Activated CD4-positive, CD25-positive, alpha-beta regulatory T cell (primary cell): ENCODE results near the gene NEMP2.
"Not testable (repeated sequence)": the region's sequence is repeated elsewhere in the genome, so short reads cannot be mapped to it uniquely, and the experiment has no call there.

Experiments
- DNase-seq, 4 experiments: peaks; one replicate each; lab custom pipeline; 2025; lab: John Stamatoyannopoulos, UW

NEMP2 gene

DNA sequence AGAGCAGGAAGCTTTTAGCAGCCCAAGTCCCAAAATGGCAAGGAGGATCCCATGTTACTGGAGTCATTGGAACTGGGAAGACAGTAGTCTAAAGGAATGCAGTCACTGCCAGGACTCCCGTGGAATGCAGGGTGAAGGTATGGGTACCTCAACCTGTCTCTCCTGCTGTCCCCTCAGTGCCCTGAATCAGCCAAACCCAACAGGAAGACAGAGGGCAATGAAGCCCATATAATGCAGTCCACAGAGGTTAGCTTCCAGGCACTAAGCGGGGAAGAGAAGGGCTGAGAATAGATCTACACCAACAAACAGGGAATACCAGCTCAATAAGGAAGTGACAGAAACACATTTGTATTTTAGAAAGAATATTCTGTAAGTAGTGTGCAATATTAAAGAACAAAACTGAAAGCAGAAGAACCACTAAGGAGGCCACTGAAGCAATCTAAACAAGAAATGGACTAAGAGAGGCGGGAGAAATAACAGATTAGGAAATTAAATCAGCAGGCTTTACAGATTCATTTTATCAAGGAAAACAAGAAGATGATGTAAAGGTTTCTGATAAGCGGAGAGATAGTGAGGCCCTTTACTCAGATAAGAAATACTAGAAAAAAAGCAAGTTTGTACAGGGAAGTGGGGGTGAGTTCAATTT is 8.3 kb downstream of the NEMP2 start:
- no peak for DNase-seq

DNA sequence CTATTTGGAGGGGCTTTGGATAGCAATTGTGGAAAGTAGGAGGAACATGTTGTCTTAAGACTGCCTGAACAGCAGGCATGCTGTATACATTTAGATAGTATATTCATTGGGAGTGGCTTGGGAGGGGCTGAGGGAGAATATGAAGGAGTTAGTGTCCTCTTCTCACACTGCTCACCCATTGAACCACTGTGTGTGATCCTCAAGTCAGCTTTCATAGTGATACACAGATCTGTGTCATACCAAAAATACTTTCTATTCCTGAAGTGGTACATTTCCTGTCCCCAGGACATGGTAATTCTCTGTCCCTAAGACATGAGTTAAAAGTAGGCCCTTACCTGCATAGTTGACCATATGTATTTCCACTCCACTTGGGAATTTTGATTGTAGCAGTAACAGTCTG is 9.6 kb downstream of the NEMP2 start:
- DNase-seq = no peak

DNA sequence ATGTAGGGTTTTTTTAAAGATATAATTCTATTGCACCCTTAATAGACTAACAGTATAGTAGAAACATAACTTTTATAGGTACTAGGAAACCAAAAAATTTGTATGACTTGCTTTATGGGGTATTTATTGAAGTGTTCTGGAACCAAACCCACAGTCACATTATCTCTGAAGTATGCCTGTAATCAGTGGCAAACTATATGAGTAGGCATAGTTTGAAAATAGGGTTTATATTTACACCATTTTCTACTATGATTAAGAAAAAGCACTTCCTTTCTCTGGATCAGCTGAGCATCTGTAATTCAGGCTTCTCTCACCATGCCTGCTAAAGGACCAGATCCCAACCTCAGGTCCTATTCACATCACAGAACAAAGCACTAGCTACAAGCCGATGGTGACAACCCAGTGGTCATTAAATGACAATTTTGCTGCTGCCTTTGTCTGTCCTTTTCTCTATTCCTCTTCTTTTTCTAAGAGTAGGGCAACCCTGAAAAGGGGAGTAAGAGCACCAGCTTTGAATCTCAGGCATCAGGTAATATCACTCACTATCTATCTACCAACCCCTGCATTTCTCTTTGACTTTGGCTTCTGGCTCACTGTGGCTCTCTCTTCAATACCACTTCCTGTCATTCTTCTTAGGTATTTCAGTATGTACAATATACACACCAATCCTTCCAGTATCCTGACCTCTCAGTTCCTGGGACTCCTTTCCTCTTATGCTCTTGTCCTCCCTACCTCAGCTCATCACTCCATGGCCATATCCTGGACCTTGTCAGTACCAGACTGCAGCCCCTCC is 14.4 kb downstream of the NEMP2 start:
- DNase-seq = no peak

DNA sequence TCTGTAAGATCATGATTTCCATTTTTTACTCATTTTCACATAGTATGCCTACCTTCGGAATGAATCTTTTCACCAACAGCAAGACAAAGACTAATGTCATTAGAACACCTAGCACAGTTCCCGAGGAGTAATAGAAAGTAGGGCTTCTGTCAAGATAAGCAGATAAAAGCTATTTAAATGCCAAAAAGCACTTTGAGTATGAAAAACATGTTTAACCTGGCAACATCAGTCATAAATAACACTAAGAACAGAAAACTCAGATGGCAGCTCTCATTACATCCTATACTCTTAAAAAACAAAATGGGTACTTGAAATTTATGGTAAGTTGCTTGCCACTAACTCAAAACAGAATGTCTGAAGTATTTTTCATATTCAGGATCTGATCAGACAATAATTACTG is 17.1 kb downstream of the NEMP2 start:
- DNase-seq = no peak

DNA sequence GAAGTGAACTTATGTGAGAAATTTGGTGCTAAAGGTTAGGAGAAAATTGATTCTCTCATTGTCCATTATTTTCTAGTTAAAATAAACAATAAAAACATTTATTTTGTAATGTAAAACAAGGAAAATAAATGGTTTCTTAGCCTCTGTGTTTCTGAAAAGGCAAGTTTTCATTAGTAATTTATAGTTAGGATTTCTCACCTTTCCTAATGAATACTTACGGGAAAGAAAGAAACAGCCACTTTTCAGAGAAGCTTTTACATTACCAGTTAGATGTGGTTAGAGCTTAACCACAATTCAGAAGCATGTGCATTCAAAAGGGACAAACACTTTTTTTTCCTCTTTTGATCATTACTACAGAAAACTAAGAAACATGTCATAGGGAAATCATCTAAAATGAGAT is 18.8 kb downstream of the NEMP2 start:
- no peak for DNase-seq

DNA sequence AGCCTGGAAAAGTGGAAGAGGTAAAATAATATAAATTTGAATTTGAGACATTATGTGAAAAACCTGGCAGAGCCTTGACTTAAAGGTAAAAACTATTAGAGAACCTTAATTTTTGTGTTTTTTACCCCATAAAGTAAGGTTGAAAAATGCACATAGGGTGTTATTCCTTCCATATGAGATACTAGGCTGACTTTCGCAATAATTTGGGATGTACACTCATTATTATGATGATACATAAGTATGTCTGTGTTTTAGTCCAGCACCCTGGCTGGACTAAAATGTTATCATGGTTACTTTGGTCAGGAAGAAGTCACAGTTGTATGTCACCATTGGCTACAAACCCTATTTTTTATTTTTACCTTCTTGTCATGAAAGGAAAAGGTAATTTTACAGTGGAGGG is 19.8 kb downstream of the NEMP2 start:
- DNase-seq = no peak

DNA sequence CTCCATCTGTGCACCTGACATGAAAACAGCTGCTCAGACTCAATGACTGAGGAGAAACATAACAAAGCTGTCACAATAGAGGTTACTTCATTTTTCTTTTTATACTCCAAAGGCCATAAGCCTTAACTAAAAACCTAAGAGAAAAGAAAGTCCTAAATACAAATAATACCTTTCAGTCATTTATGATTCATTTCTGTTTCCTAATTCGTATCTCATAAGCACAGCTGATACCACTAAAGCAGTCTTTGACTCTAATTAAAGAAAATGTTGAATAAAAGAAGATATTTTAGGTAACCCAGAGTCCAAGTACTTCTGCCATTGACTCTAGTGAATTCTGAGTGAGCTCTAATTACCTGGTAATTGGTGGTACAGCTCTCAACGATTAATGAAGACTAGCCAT is 20.6 kb downstream of the NEMP2 start:
- DNase-seq = no peak

DNA sequence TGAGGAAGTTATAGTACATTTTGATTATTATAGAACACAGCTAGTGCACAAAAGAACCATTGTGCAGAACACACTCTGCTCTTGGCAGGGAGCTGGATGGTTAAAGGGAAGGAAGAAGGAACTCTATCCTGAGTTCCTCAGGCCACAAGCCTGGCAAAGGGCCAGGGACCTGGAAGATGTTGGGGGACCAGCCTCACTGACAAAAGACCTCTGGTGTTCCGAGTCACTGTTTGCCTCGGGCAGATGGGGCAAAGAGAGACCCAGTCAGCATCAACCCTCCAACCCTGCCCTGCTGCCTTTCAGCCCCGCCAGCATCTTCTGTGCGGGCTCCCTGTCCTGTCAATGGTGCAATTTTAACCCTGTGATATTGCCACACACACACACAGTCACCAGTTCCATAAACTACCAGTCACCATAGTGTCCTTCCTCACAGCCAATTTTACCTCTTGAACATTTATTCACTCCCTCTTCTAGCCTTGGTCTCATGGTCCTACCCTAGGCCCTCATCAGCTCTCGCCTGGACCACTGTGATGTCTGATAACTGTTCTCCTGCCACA is 21.9 kb downstream of the NEMP2 start:
- no peak for DNase-seq

DNA sequence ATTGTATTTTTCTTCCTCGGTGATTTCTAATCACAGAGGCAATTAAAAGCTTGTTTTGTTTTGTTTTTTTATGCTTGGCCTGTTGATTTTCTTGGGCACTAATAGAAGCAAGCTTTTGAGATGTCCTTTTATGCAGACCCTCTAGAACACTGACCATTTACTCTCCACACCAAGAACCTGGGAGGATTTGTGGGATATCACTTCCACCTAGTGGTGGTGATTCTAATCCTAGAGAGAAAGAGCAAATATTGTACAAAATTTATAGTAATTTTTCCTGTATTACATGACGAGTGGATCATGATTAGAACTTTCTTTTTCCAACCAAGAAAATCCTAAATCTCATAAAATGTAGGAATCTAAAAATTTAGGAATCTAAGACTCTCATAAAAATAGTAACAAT is 23.4 kb downstream of the NEMP2 start:
- DNase-seq = no peak

DNA sequence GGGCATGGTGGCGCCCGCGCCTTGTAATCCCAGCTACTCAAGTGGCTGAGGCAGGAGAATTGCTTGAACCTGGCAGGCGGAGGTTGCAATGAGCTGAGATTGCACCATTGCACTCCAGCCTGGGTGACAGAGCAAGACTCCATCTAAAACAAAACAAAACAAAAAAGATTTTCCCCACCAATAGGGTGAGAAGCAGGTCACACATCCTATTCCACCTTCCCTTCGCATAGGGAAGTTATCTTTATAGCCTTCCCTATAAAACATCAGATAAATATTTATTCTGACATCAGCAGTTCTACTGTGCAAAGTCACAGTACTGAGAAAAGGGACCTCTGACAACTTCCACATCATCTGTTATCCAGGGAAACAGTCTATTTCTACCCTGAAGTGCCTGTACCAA is 24.6 kb downstream of the NEMP2 start:
- not testable (repeated sequence) for DNase-seq

DNA sequence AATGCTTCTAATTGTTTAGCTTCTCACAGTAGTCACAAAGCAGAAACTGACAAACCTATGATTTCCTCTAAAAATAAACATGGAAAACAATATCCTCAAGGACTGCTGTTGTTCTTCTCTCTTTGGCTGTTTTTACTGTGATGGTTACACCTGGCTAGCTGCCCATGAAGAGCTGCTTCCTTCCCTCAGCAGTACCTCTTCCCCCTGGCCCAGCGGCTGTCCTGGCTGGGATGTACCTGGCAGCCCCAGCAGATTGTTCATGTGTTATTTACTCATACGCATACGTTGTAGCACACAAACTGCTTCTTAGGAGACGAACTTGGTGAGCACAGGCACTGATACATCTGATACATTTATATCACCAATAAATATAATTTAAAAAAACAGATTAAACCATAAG is 27.4 kb downstream of the NEMP2 start:
- no peak for DNase-seq

DNA sequence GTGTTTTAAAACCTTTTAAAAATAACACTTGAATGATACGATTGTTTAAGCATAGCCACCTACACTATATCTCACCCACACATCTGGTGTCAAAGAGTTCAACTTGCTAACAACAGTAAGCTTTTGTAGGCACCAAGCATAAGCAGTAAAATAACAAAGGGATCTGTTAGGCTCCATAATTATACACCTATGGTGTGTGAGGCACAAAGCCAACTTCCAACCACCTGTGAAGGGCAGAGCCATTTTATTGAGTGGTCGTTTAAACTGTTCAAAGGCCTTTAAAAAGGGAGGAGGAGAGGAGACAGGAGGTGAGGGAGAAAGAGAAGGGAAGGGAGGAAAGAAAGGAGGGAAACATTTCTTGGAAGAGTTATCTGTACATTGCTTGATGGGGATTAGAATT is 27.9 kb downstream of the NEMP2 start:
- no peak for DNase-seq

DNA sequence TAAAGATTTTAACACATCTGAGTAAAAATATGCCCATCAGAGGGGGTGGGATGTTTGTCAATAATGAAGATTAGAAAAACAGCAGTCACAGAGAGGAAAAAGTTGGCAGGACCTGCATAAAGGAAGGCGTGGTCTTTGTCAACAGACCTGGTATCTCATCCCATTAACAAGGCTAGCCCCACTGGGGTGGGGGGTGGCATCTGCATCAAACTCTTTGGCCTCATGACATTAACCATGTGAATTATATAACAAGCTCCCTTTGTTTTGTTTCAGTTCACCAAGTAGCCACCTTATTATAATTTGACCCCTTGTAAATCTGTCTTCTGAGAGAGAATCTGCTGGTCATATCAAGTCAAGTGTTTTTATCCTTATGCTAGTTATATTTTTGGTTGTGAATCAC is 28.8 kb downstream of the NEMP2 start:
- no peak for DNase-seq

DNA sequence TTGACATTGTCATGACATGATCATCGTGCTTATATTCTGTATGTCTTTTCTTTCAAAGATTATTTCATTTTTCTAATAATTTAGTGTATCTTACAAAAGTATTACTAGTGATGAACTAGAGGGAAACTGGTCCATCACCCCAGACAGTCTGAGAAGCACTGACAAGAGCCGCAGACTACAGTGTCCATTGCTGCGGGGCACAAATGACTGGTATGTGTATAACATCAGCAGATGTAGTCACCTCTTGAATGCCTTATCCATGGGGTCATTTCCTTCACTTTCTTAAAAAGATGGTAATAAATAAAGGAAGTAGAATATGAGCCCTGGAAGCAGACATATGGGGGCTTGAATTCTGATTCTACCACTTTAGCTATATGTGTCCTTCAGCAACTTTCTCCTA is 29.6 kb downstream of the NEMP2 start:
- no peak for DNase-seq

DNA sequence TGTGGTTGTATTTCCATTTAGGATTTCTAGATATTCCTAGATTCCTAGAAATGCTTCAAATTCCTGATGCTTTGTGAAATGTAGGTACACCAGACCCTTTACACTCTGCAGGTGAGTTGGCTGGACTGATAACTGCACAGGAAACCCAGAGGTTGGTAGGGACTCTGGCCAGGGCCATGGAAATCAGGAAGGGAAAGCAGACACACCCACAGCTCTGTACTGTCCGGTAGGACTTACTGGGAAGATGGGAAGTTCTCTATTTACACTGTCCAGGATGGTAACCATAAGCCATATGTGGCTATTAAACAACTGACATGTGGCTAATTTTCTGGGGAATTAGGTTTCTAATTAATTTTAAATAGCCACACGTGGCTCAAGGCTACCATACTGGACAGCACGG is 31.4 kb downstream of the NEMP2 start:
- DNase-seq = no peak

DNA sequence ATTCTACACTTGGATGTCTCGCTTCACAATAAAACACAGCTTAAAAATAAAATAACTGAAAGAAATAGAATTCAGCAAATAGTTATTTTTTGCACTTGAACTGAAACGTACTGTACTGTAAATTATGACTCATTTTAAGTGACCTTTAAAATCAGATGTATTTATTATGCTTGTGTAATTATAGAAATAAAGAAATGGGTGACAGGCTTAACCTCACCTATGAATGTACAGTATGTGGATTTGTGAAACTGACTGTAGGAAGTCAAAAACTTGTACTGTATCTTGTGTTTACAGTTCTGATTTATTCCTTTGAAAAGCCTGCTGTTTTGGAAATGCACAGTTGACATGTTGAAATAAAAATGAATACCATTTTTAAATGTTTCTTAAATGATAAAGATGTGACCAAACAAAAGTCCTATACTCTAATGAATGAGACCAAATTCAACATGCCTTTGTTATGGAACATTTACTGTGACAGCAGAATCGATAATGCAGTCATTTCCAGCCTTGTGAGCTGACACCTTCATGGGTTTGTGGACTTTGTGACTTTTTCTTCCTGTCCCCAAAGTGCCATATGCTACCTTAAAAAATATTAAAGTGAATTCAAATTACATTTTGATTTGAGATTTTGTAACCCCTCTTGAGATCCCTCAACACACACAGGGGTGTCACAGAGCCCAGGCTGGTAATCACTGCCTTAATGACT is 32.7 kb downstream of the NEMP2 start:
- no peak for DNase-seq

DNA sequence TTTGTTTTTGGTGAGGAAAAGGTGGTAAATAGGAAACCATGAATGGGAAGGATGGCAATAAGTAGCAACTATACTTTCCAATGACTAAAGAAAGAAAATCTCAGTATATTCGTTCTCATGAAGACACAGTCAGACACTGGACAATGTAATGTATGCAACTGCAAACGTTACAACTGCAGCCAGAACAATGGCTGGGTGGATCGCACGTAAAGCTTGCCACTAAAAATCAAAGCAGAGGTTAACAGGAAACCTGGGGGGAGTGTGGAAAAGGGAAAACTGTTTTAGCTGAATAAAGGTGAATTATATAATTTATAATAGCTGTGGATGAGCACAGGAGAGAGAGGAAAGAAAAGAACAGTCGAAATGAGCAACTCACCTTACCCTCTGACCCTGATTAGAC is 33.3 kb downstream of the NEMP2 start:
- DNase-seq = no peak

DNA sequence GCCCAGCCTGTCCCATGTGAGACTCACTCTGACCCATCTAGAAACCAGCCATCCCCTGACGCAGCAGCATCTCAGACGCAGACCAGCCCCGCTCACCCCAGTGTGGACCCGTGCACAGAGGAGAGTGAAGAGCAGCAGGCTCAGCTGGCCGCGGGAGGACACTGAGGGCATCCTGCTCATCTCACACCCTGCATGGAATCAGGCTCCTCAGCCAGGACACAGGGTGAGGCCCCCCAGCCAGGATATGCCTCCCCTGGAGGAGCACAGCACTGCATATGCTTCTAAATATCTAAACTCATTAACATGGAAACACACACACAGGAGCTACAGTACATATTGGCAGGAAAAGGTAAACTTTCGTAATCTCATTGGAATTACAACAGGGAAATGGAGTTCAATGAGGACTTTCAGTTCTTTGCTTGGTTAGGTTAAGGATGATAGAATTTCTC is 34.4 kb downstream of the NEMP2 start:
- no peak for DNase-seq

DNA sequence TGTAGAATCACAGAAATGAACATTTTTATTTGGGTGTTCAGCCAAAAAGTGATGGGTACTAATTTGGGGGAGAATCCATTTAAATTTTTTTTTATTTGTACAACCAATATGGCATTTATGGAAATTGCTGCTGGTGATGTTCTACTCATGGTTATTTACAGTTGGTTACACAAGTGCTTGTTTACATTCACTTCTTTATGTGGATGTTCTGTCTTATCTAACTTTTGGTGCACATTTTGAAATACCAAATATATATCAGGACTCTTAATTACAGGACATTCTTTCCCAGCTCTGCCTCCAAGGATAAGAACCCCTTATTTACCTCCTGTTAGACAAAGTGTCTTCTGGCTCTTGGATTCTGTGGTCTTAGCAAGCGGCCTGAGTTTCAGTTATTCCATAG is 35.2 kb downstream of the NEMP2 start:
- DNase-seq = no peak

DNA sequence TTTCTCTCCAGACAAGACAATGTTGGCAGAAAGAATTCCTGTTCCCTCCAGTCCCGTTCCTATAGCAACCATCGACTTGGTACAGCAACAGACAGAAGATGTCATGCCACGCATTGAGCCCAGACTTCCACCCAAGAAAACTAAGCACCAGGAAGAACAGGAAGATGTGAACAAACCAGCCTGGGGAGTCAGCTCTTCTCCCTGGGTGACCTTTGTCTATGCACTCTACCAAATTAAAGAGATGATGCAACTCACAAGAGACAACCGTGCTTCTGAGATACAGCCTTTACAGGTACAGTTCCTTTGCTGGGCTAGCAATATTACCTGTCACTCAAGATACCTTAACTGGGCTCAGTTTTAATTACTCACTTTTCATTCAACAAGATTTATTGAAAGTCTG is 37.1 kb downstream of the NEMP2 start:
- DNase-seq = no peak

DNA sequence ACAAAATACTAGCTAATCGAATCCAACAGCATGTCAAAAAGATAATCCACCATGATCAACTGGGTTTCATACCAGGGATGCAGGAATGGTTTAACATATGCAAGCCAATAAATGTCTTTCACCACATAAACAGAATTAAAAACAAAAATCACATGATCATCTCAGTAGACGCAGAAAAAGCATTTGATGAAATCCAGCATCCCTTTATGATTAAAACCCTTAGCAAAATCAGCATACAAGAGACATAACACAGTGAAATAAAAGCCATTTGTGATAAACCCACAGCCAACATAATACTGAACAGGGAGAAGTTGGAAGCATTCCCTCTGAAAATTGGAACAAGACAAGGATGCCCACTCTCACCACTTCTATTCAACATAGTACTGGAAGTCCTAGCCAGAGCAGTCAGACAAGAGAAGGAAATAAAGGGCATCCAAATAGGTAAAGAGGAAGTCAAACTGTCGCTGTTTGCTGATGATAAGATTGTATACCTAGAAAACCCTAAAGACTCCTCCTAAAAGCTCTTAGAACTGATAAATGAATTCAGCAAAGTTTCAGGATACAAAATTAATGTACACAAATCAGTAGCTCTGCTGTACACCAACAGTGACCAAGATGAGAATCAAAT is 39.8 kb downstream of the NEMP2 start:
- DNase-seq = not testable (repeated sequence)

DNA sequence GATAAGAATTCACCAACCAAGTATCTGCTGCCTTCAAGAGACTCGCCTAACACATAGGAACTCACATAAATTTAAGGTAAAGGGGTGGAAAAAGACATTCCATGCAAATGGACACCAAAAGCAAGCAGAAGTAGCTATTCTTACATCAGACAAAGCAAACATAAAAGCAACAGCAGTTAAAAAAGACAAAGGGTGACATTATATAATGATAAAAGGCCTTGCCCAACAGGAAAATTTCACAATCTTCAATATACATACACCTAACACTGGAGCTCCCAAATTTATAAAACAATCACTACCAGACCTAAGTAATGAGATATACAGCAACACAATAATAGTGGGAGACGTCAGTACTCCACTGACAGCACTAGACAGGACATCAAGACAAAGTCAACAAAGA is 41.4 kb downstream of the NEMP2 start:
- no peak for DNase-seq
